A549 (cell line): ENCODE measurements around the gene TM4SF1. TPM values are rescaled to one million over a fixed set of nuclear protein-coding genes. Genes with fewer than 3 reads are reported as not detected.

Experiments used
- ATAC-seq, 2 experiments: fragments of 200-7000 bp in 1 of 2; fragments of >200 bp in 1 of 2; cut with Nextera tagmentation in 1 of 2; cut with Tn5 transposase in 1 of 2; 3 replicates each; pipeline versions ENCODE4 v1.8.0 to v1.9.1; 2018 to 2020; ENCODE audit warnings: mild to moderate bottlenecking in 1 of 2, moderate library complexity in 1 of 2
- CTCF ChIA-PET: fragments of 300-600 bp; sonication (Branson Sonifier 250); formaldehyde crosslinking; extraction: SDS; loops from one replicate; lab custom pipeline; 2021; ENCODE audit warnings: antibody characterized with exemption, inconsistent platforms; lab: Yijun Ruan, JAX
- POLR2A ChIA-PET: fragments of 350-600 bp; formaldehyde crosslinking; extraction: SDS; loops from one replicate; lab custom pipeline; 2021; ENCODE audit warnings: antibody characterized with exemption, inconsistent platforms; lab: Yijun Ruan, JAX
- DNase-seq, 2 experiments: peaks; one replicate each; pipeline versions ENCODE4 v3.0.0 to v3.0.0-alpha.2; 2011 to 2016; ENCODE audit warnings: low read depth in 1 of 2, low spot score in 1 of 2
- FAIRE-seq: peaks from 2 replicates; lab custom pipeline; 2011; peaks lifted over from hg19 to GRCh38; lab: Jason Lieb, UNC
- H3K27ac ChIP-seq, 2 experiments: fragments of >200 bp; sonication (Bioruptor Twin); formaldehyde crosslinking; 3 replicates each; pipeline ENCODE4 v1.5.1; 2016 to 2017
- H3K4me1 ChIP-seq: fragments of >200 bp; sonication (Bioruptor Twin); formaldehyde crosslinking; 3 replicates; pipeline ENCODE4 v1.6.1; 2016
- H3K4me2 ChIP-seq: fragments of >200 bp; sonication (Bioruptor Twin); formaldehyde crosslinking; 3 replicates; pipeline ENCODE4 v1.6.1; 2016
- H3K4me3 ChIP-seq: fragments of >200 bp; sonication (Bioruptor Twin); formaldehyde crosslinking; 3 replicates; pipeline ENCODE4 v1.5.1; 2016
- H3K9me3 ChIP-seq: fragments of >200 bp; sonication (Bioruptor Twin); formaldehyde crosslinking; 3 replicates; pipeline ENCODE4 v1.6.1; 2016
- CBX2 ChIP-seq: fragments of 200-600 bp; sonication (generic); IDR thresholded peaks from 2 replicates; pipeline ENCODE4 v1.6.1; 2016; ENCODE audit warnings: low read depth, mild to moderate bottlenecking, borderline replicate concordance
- CEBPB ChIP-seq, 2 experiments: fragments of >200 bp in 1 of 2; sonication (Bioruptor Twin) in 1 of 2; formaldehyde crosslinking in 1 of 2; IDR thresholded peaks; 2 replicates each; pipeline ENCODE4 v1.6.1; 2012 to 2016
- CHD2 ChIP-seq: fragments of 150-350 bp; IDR thresholded peaks from 2 replicates; pipeline ENCODE4 v1.6.1; 2014; ENCODE audit warnings: low read length; ENCODE audit not compliant: partially characterized antibody
- CHD4 ChIP-seq: fragments of 200-600 bp; sonication (generic); IDR thresholded peaks from 2 replicates; pipeline ENCODE4 v1.6.1; 2016; ENCODE audit warnings: antibody characterized with exemption, mild to moderate bottlenecking, borderline replicate concordance
- E2F6 ChIP-seq: IDR thresholded peaks from 2 replicates; pipeline ENCODE4 v1.6.1; 2012; ENCODE audit warnings: low read depth, borderline replicate concordance
- EHMT2 ChIP-seq: fragments of 200-600 bp; sonication (generic); IDR thresholded peaks from 2 replicates; pipeline ENCODE4 v1.6.1; 2016; ENCODE audit warnings: antibody characterized with exemption, low read depth, mild to moderate bottlenecking, moderate library complexity
- ELK1 ChIP-seq: fragments of 150-350 bp; IDR thresholded peaks from 2 replicates; pipeline ENCODE4 v1.6.1; 2014; ENCODE audit warnings: low read depth, mild to moderate bottlenecking, low read length
- EP300 ChIP-seq, 2 experiments: fragments of >200 bp; sonication (Bioruptor Twin); formaldehyde crosslinking; IDR thresholded peaks; 2 replicates in 1 of 2; 3 replicates in 1 of 2; pipeline ENCODE4 v1.6.1; 2016 to 2017
- ESRRA ChIP-seq: fragments of 150-350 bp; IDR thresholded peaks from 2 replicates; pipeline ENCODE4 v1.6.1; 2014; ENCODE audit warnings: mild to moderate bottlenecking, low read length, borderline replicate concordance
- FOSB ChIP-seq: fragments of 250-450 bp; sonication (Bioruptor Pico); IDR thresholded peaks from 2 replicates; pipeline ENCODE4 v1.5.0; 2020; ENCODE audit warnings: mild to moderate bottlenecking, moderate library complexity
- FOSL2 ChIP-seq, 2 experiments: fragments of 450-650 bp in 1 of 2; fragments of >200 bp in 1 of 2; sonication (Bioruptor Twin) in 1 of 2; formaldehyde crosslinking; IDR thresholded peaks; 2 replicates each; pipeline versions ENCODE4 v1.5.0 to v1.6.1; 2016 to 2020; ENCODE audit warnings: mild to moderate bottlenecking in 1 of 2, moderate library complexity in 1 of 2
- FOXS1 ChIP-seq: fragments of 250-450 bp; sonication (Bioruptor Pico); IDR thresholded peaks from 2 replicates; pipeline ENCODE4 v1.5.0; 2020; ENCODE audit warnings: mild to moderate bottlenecking, moderate library complexity
- GATA3 ChIP-seq: IDR thresholded peaks from 2 replicates; pipeline ENCODE4 v1.6.1; 2012; ENCODE audit warnings: borderline replicate concordance
- HDAC2 ChIP-seq: fragments of 200-600 bp; sonication (generic); IDR thresholded peaks from 2 replicates; pipeline ENCODE4 v1.6.1; 2016
- HES2 ChIP-seq: fragments of >200 bp; sonication (Bioruptor Twin); formaldehyde crosslinking; IDR thresholded peaks from 2 replicates; pipeline ENCODE4 v1.6.1; 2016
- HEYL ChIP-seq: fragments of 250-450 bp; sonication (Bioruptor Pico); IDR thresholded peaks from 2 replicates; pipeline ENCODE4 v1.8.0; 2021; ENCODE audit warnings: mild to moderate bottlenecking, moderate library complexity
- HOXB5 ChIP-seq: fragments of 250-450 bp; sonication (Bioruptor Pico); IDR thresholded peaks from 2 replicates; pipeline ENCODE4 v1.5.0; 2020; ENCODE audit warnings: mild to moderate bottlenecking, moderate library complexity
- JUN ChIP-seq, 2 experiments: fragments of >200 bp; sonication (Bioruptor Twin); formaldehyde crosslinking; IDR thresholded peaks; 2 replicates in 1 of 2; 3 replicates in 1 of 2; pipeline ENCODE4 v1.6.1; 2016 to 2017
- JUNB ChIP-seq: fragments of >200 bp; sonication (Bioruptor Twin); formaldehyde crosslinking; IDR thresholded peaks from 2 replicates; pipeline ENCODE4 v1.6.1; 2016
- MAFK ChIP-seq: fragments of 450-650 bp; IDR thresholded peaks from 2 replicates; pipeline ENCODE4 v1.6.1; 2014; ENCODE audit not compliant: partially characterized antibody
- MAZ ChIP-seq: fragments of 150-350 bp; IDR thresholded peaks from 2 replicates; pipeline ENCODE4 v1.6.1; 2014; ENCODE audit warnings: antibody characterized with exemption, low read depth, low read length, borderline replicate concordance
- NR3C1 ChIP-seq: fragments of >200 bp; sonication (Bioruptor Twin); formaldehyde crosslinking; IDR thresholded peaks from 3 replicates; pipeline ENCODE4 v1.6.1; 2017
- PBX3 ChIP-seq: IDR thresholded peaks from 2 replicates; pipeline ENCODE4 v1.6.1; 2012
- POLR2A ChIP-seq: IDR thresholded peaks from 2 replicates; pipeline ENCODE4 v1.6.1; 2012; ENCODE audit warnings: mild to moderate bottlenecking, low read length
- POLR2AphosphoS2 ChIP-seq: conservative IDR thresholded peaks from 2 replicates; pipeline ENCODE4 v1.6.1; 2012; ENCODE audit warnings: low read length, improper control_type of control experiment, inconsistent platforms
- RAD21 ChIP-seq, 2 experiments: fragments of >200 bp in 1 of 2; sonication (Bioruptor Twin) in 1 of 2; formaldehyde crosslinking in 1 of 2; IDR thresholded peaks in 1 of 2; conservative IDR thresholded peaks in 1 of 2; 2 replicates in 1 of 2; 3 replicates in 1 of 2; pipeline ENCODE4 v1.6.1; 2012 to 2018; ENCODE audit warnings: inconsistent platforms in 1 of 2
- RARB ChIP-seq: fragments of 250-450 bp; sonication (Bioruptor Pico); IDR thresholded peaks from 2 replicates; pipeline ENCODE4 v1.8.0; 2021; ENCODE audit warnings: mild to moderate bottlenecking, moderate library complexity
- RFX5 ChIP-seq: fragments of 450-650 bp; IDR thresholded peaks from 2 replicates; pipeline ENCODE4 v1.7.1; 2014; ENCODE audit warnings: antibody characterized with exemption, mild to moderate bottlenecking, moderate library complexity
- SMC3 ChIP-seq: fragments of >200 bp; sonication (Bioruptor Twin); formaldehyde crosslinking; IDR thresholded peaks from 3 replicates; pipeline ENCODE4 v1.6.1; 2018; ENCODE audit warnings: inconsistent platforms
- TFCP2L1 ChIP-seq: fragments of 250-450 bp; sonication (Bioruptor Pico); IDR thresholded peaks from 2 replicates; pipeline ENCODE4 v1.5.0; 2021; ENCODE audit warnings: mild to moderate bottlenecking
- USF2 ChIP-seq: fragments of 450-650 bp; IDR thresholded peaks from 2 replicates; pipeline ENCODE4 v1.6.1; 2014; ENCODE audit warnings: antibody characterized with exemption
- ZFP36 ChIP-seq: fragments of 450-650 bp; IDR thresholded peaks from 2 replicates; pipeline ENCODE4 v1.6.1; 2014; ENCODE audit warnings: borderline replicate concordance; ENCODE audit not compliant: partially characterized antibody
- ZNF302 ChIP-seq: fragments of 250-450 bp; sonication (Bioruptor Pico); IDR thresholded peaks from 2 replicates; pipeline ENCODE4 v1.9.0; 2021; ENCODE audit warnings: inconsistent platforms, mild to moderate bottlenecking, moderate library complexity
- ZSCAN20 ChIP-seq: fragments of 250-450 bp; sonication (Bioruptor Pico); IDR thresholded peaks from 2 replicates; pipeline ENCODE4 v1.8.0; 2022; ENCODE audit warnings: mild to moderate bottlenecking, moderate library complexity
- WGBS: methylation state at CpG from one replicate; pipeline ENCODE4 v1.1.6; 2017; ENCODE audit errors: missing lambda C conversion rate; 5-methylcytosine and 5-hydroxymethylcytosine counted together
- polyA plus RNA-seq, 4 experiments: library from polyadenylated mRNA; depleted of rRNA in 3 of 4; stranded (reverse); fragments of >200 nt; fragmentation: RNase III in 1 of 4; extraction: RNeasy Plus Mini Kit Qiagen cat#74134 plus additional on column Dnase treatment in 1 of 4; gene quantifications; 2 replicates in 3 of 4; 3 replicates in 1 of 4; pipeline ENCODE4 v1.2.3, GENCODE V29; 2011 to 2017

TM4SF1 gene
- polyA plus RNA-seq, 2 of the 4 experiments (the other 2 are of a cell fraction) = 828 to 1,208 TPM

- H3K4me1 ChIP-seq = peaks cover 79% of the 10 kb centered on the region
- H3K4me2 ChIP-seq = peak overlapping the region; percentile 91
- peak overlapping the region; percentile 71 to 88; a peak in 5 of 6 replicates for H3K27ac ChIP-seq
- DNase-seq (peak in 1 of 2 experiments; percentile 69), ATAC-seq (peak in 1 of 2 experiments; percentile 1; a peak in 3 of 6 replicates), FAIRE-seq (peak; percentile 95)
- H3K9me3 ChIP-seq = no peaks in the 10 kb centered on the region
- WGBS = 31% methylated on average over 6 of the region's 6 CpGs
- peak overlapping the region; percentile 58; the same call in 1 of the 3 replicates for H3K4me3 ChIP-seq
- ChIA-PET CTCF (interaction anchor here (0.6 to 2.1 kb wide), 5 partner anchors 18 to 248 kb away, joined by 3 to 6 read pairs (median 3); no protein-coding TSS in a partner anchor), POLR2A (no interaction called here)
- peak; percentile 96 for TF ChIP-seq FOSB (CRISPR knock-in tag)
- no peak for TF ChIP-seq HDAC2
- no peak for TF ChIP-seq FOSL2 (IDR thresholded peaks at IDR 0.05)
- TF ChIP-seq FOSL2 (CRISPR knock-in tag; IDR thresholded peaks at IDR 0.05) = peak; percentile 51
- TF ChIP-seq ELK1 = no peak
- no peak for TF ChIP-seq ZSCAN20
- no peak for TF ChIP-seq NR3C1
- TF ChIP-seq MAFK = no peak
- TF ChIP-seq JUN (IDR thresholded peaks at IDR 0.05) = no peak; a peak in 3 of 5 replicates
- TF ChIP-seq MAZ = no peak
- TF ChIP-seq CBX2 = no peak
- TF ChIP-seq RFX5 = no peak
- TF ChIP-seq JUNB = no peak
- TF ChIP-seq FOXS1 = no peak
- no peak for TF ChIP-seq RAD21 (conservative IDR thresholded peaks at IDR 0.05 in 1 of 2, IDR thresholded peaks at IDR 0.05 in 1 of 2)
- no peak for TF ChIP-seq ZFP36
- no peak for TF ChIP-seq EP300 (IDR thresholded peaks at IDR 0.05)
- TF ChIP-seq ESRRA = no peak
- no peak for TF ChIP-seq ZNF302
- TF ChIP-seq CHD4 = no peak
- TF ChIP-seq E2F6 = no peak
- peak; percentile 26 for TF ChIP-seq POLR2AphosphoS2
- no peak for TF ChIP-seq EHMT2
- 0 out of 2 replicates have a peak, but pooled peaks have one; percentile 56 for TF ChIP-seq GATA3
- no peak for TF ChIP-seq HES2
- TF ChIP-seq HEYL (CRISPR knock-in tag) = no peak
- TF ChIP-seq USF2 = no peak
- TF ChIP-seq SMC3 = no peak
- no peak for TF ChIP-seq HOXB5 (CRISPR knock-in tag)
- TF ChIP-seq TFCP2L1 (CRISPR knock-in tag) = peak; percentile 87
- TF ChIP-seq POLR2A = no peak
- no peak for TF ChIP-seq CEBPB (IDR thresholded peaks at IDR 0.05)
- TF ChIP-seq CHD2 = no peak
- no peak for TF ChIP-seq PBX3
- peak; percentile 91; the same call in 1 of the 2 replicates for TF ChIP-seq RARB
These were observed 8.6 kb downstream of the TM4SF1 start for GRCh38 chr3:149368674-149369497.
